ENCODE data around the gene TPBGL. TPM values are rescaled to one million over a fixed set of nuclear protein-coding genes. Genes with fewer than 3 reads are reported as not detected.
A peak's percentile ranks its signal among the peaks of the same experiment; 100 is the strongest.

The TPBGL gene
- total RNA-seq, 4 donors from 2014 or later: 0.40 to 3.7 TPM; not detected in 2

DNA sequence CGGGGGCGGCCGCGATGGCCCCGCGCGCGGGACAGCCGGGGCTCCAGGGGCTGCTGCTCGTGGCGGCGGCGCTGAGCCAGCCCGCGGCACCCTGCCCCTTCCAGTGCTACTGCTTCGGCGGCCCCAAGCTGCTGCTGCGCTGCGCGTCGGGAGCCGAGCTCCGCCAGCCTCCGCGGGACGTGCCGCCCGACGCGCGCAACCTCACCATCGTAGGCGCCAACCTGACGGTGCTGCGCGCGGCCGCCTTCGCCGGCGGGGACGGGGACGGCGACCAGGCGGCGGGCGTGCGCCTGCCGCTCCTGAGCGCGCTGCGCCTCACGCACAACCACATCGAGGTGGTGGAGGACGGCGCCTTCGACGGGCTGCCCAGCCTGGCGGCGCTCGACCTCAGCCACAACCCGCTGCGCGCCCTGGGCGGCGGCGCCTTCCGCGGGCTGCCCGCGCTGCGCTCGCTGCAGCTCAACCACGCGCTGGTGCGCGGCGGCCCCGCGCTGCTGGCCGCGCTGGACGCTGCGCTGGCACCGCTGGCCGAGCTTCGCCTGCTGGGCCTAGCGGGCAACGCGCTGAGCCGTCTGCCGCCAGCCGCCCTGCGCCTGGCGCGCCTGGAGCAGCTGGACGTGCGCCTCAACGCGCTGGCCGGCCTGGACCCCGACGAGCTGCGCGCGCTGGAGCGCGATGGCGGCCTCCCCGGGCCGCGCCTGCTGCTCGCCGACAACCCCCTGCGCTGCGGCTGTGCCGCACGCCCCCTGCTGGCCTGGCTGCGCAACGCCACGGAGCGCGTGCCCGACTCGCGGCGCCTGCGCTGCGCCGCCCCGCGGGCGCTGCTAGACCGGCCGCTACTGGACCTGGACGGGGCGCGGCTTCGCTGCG lies 697 bp downstream of the TPBGL start:
- Histone ChIP-seq H3K27me3 (peaks cover 57% of the 10 kb centered on the region), H3K36me3 (no peaks in the 10 kb centered on the region), H3K4me1 (peaks cover 0 to 16% (median 11%) of the 10 kb centered on the region in 4 donors), H3K9me3 (no peaks in the 10 kb centered on the region), H3K4me3 (peak overlapping the region in 3 of 4 donors; percentile 19 to 49 (median 40)), H3K27ac (peak overlapping the region in 1 of 4 donors; percentile 6)
- TF ChIP-seq EP300 (IDR thresholded peaks at IDR 0.05; ENCODE audit: low read depth) (no peak), CTCF (IDR thresholded peaks at IDR 0.05) (peak in 4 of 5 experiments; percentile 22 to 90 (median 69)), POLR2A (IDR thresholded peaks at IDR 0.05) (no peak), POLR2AphosphoS5 (IDR thresholded peaks at IDR 0.05) (peak in 1 of 3 donors; percentile 13)
- intact Hi-C loops (cut with DNase I; ENCODE audit: low total_unique reads): no loop called here
- 2% methylated on average over 79 of the region's 140 CpGs; no CpG with 5 or more reads in 1 of the 2 donors for WGBS, 2 donors (ENCODE audit: low coverage in 1 of 2)
- in situ Hi-C loops (cut with MboI; ENCODE audit: low pct_ligation_motif_present in 1 of 4, low pct_unique_long_range_greater_than_20kb in 1 of 4, low sequenced_read_pairs in 3 of 4): loop anchor here (10.0 to 25.0 kb wide), 4 partner anchors 96 to 304 kb away; partner anchors contain the start of genes SPCS2 (in 3 of the 4) and XRRA1 (in 3 of the 4)
- peak; percentile 87 for DNase-seq

GRCh38 chr11:75241906-75242644 lies 1.5 kb downstream of the TPBGL start:
- H3K9me3 ChIP-seq: no peaks in the 10 kb centered on the region
- DNase-seq: no peak

DNA sequence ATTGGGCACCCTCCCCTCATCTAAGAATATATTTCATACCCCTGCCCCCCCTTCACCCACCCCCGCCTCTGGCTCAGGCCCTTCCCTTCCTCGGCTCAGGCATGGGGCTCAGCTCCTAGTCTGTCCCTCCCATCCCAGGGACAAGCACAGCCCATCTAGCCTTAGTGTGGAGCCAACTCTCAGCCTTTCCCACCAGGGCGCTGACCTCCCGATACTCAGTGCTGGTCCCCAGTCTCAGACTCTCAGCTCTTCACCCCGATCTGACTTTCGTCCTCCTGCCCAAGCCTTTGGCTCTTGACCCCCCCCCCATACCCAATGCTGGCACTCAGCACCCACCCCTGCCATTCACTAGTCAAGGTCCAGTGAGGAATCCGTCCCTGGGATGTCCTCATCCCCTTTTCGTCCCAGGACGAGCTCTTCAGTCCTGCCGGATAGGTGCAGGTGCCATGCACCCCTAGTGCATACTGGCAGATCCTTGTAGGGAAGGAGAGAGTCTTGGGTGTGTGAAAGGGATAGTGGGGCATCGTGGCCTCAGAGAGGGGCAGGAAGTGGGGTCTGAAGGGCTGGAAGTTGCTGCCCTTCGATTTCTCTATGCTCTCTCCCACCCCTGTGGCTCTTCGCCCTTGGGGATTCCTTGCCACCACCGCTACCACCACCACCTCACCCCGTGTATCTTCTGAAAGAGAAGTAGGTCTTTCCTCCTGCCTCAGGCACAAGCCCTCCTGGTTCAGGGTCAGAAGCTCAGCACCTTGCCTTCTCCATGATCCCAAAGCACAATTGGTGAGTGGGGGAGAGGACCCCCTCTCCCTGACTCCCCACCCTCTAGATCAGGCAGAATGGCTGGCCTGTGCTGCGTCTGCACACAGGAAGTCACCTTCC lies 2.4 kb downstream of the TPBGL start:
- no peaks in the 10 kb centered on the region for H3K36me3 ChIP-seq
- H3K4me3 ChIP-seq: no peak overlapping the region
- intact Hi-C loops (cut with DNase I; ENCODE audit: low total_unique reads) (no loop called here), in situ Hi-C loops (cut with MboI; ENCODE audit: low pct_ligation_motif_present in 1 of 4, low pct_unique_long_range_greater_than_20kb in 1 of 4, low sequenced_read_pairs in 3 of 4) (loop anchor here (10.0 to 25.0 kb wide), 4 partner anchors 98 to 306 kb away; partner anchors contain the start of genes SPCS2 (in 3 of the 4) and XRRA1 (in 3 of the 4))
- no peak for TF ChIP-seq CTCF (IDR thresholded peaks at IDR 0.05)
- no peak for TF ChIP-seq POLR2A (IDR thresholded peaks at IDR 0.05)
- no peak for TF ChIP-seq EP300 (IDR thresholded peaks at IDR 0.05; ENCODE audit: low read depth)
- TF ChIP-seq POLR2AphosphoS5 (IDR thresholded peaks at IDR 0.05): no peak
- 80 to 86% methylated on average over 3 to 16 of the region's 16 CpGs for WGBS, 2 donors (ENCODE audit: low coverage in 1 of 2)
- no peak overlapping the region for H3K27ac ChIP-seq
- no peaks in the 10 kb centered on the region for H3K9me3 ChIP-seq
- peaks cover 0 to 16% (median 11%) of the 10 kb centered on the region in 4 donors for H3K4me1 ChIP-seq
- peaks cover 54% of the 10 kb centered on the region for H3K27me3 ChIP-seq
- DNase-seq: no peak

More at GRCh38 chr11:75241906-75242644, 1.5 kb downstream of the TPBGL start:
- H3K4me3 ChIP-seq: peak overlapping the region in 3 of 4 donors; percentile 13 to 49 (median 40)
- H3K4me1 ChIP-seq: peaks cover 0 to 16% (median 11%) of the 10 kb centered on the region in 4 donors
- H3K36me3 ChIP-seq: no peaks in the 10 kb centered on the region
- WGBS, 2 donors (ENCODE audit: low coverage in 1 of 2): 10 to 40% methylated on average over 1 to 63 of the region's 72 CpGs
- H3K27me3 ChIP-seq: peaks cover 54% of the 10 kb centered on the region
- no peak overlapping the region for H3K27ac ChIP-seq
- TF ChIP-seq CTCF (IDR thresholded peaks at IDR 0.05): no peak
- in situ Hi-C loops (cut with MboI; ENCODE audit: low pct_ligation_motif_present in 1 of 4, low pct_unique_long_range_greater_than_20kb in 1 of 4, low sequenced_read_pairs in 3 of 4) (loop anchor here (10.0 to 25.0 kb wide), 4 partner anchors 97 to 305 kb away; partner anchors contain the start of genes SPCS2 (in 3 of the 4) and XRRA1 (in 3 of the 4)), intact Hi-C loops (cut with DNase I; ENCODE audit: low total_unique reads) (no loop called here)
